Measurements from ENCODE around the gene ZNF845.
"Not testable (repeated sequence)": the region's sequence is repeated elsewhere in the genome, so short reads cannot be mapped to it uniquely, and the experiment has no call there.

The ZNF845 gene

GRCh38 chr19:53333463-53334449 is at the start of gene ZNF845:
Gene ZNF845 (plus strand): TSS chr19:53333749. CDS start chr19:53341308, 7,559 bp downstream.
- peak; percentile 92 to 96 for DNase-seq (ENCODE audit: low read depth in 2 of 2)

DNA sequence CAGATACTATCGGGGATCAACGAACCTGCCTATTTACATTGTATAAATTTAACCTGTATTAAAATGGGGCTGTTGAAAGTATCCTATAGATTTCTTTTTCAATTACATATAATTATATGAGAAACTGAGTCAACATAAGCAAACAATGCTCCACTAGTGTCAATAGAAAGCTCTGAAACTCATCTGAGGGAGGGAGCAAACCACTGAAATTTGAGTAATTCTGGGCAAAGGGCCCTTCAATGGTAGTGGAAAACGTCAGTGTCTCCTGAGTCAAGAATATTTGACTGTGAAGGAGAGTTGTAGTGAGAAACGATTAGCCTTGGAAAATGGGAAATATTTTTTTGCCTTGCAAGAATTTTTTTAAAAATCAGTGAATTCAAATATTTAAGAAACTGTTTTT is 48.5 kb upstream of the ZNF845 start:
- DNase-seq (ENCODE audit: low read depth in 2 of 2): no peak

DNA sequence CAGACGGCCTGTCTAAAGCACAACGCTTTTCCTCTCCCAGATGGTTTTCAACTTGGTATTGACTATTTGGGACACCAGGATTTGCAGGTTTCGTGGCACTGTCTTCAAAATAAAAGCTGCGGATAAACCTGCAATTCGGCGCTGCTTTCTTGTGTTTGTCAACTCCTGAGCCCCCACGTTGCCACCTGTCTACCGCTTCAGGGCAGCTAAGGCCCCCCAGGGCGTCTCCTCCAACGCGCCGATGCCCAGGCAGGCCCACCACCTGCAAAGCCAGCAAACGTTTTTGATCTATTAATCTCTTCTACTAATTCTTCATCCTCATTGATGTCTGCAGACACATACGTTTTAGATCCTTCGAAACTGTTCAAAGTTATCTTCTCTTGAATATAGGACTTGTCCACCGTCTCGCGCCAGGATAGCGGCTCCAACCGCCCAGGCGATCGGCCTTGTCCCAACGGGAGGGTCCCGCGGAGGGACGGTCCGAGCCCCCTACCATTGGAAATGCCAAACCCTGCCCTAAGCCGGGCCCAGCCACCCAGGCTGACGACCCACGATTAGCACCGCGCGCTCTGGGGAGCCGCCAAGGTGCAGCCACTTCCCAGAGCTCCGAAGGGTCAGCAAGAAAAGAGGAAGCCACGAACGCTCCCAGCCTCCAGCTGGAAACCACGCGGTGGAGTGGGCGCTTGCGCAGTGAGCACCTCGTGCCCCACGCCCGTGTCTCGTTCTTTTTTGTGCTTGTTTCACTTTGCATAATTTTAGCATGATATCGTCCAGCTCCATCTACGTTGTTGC is 42.6 kb upstream of the ZNF845 start:
- no peak for DNase-seq (ENCODE audit: low read depth in 2 of 2)

- no peak for DNase-seq (ENCODE audit: low read depth in 2 of 2)
Observed at GRCh38 chr19:53294786-53295441, 38.6 kb upstream of the ZNF845 start.

GRCh38 chr19:53301341-53301740 is 32.2 kb upstream of the ZNF845 start:
- not testable (repeated sequence) for DNase-seq (ENCODE audit: low read depth in 2 of 2)

DNA sequence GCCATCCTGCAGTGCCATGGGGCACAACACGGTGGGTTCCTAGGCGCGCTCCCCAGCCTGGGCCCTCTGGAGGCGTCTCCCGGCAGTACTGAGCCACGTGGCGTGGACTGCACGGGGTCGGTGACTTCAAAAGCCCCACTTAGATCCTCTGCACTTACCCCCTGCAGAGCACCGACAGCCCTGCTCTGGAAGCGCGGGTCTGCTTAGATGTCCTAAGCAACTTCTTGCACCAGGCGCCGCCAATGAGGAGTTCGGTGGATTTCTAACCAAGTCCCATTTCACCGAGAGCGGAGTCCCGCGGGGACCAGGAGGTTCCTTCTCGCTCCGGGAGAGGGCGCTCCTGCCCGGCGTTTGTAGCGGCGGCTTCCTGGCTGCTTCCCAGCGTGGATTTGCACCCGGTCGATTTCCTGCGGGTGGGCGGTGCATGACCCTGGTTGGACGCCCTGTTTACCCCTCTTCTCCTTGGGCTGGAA is 25.2 kb upstream of the ZNF845 start:
- DNase-seq (ENCODE audit: low read depth in 2 of 2): no peak

DNA sequence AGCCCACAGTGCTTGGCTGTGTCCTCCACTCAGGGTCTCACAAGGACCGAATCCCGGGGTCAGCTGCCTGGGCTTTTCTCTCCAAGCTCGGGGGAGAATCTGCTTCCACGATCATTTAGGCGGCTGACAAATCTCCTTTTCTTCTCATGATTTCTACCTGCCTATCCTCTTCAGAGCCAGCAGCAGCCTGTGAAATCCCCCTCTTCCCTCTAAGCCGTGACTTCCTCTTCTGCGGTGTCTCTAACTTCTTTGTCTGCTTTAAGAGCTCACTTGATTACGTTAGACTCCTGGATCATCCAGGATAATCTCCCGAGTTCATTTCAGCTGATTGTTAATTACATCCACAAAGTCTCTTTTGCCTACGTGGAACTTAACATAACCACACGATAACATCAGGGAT is 22.5 kb upstream of the ZNF845 start:
- no peak for DNase-seq (ENCODE audit: low read depth in 2 of 2)

GRCh38 chr19:53311897-53312296 is 21.7 kb upstream of the ZNF845 start:
- no peak for DNase-seq (ENCODE audit: low read depth in 2 of 2)

DNA sequence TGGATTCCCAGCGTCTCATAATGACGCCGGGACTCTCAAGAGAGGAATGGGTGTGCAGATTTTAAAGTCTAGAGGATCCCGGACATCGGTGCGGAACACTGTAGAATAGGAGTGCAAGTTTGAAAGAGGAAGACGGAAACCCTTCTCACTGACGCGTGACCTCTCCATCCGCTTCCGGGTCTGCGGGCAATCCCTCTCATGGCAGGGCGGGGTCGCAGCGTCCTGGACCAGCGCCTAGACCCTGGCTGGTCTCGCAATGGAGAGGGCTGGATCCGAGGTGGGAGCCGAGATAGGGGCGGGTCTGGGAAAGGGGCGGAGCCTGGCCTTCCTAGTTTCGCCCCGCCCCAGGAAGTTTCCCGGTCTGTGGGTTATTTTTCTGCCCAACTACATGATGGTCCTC is 4.6 kb upstream of the ZNF845 start:
- DNase-seq (ENCODE audit: low read depth in 2 of 2): no peak

- DNase-seq (ENCODE audit: low read depth in 2 of 2): no peak
Observed at GRCh38 chr19:53332484-53332883, 1.1 kb upstream of the ZNF845 start.

GRCh38 chr19:53333066-53333462 is 485 bp upstream of the ZNF845 start:
- DNase-seq (ENCODE audit: low read depth in 2 of 2): peak in 1 of 2 experiments; percentile 11

- not testable (repeated sequence) for DNase-seq (ENCODE audit: low read depth in 2 of 2)
Observed at GRCh38 chr19:53344403-53344802, 10.9 kb downstream of the ZNF845 start.

GRCh38 chr19:53355739-53356138 is 22.2 kb downstream of the ZNF845 start:
- no peak for DNase-seq (ENCODE audit: low read depth in 2 of 2)

GRCh38 chr19:53357821-53358581 is 24.5 kb downstream of the ZNF845 start:
- no peak for DNase-seq (ENCODE audit: low read depth in 2 of 2)

GRCh38 chr19:53360056-53360455 is 26.5 kb downstream of the ZNF845 start:
- not testable (repeated sequence) for DNase-seq (ENCODE audit: low read depth in 2 of 2)

DNA sequence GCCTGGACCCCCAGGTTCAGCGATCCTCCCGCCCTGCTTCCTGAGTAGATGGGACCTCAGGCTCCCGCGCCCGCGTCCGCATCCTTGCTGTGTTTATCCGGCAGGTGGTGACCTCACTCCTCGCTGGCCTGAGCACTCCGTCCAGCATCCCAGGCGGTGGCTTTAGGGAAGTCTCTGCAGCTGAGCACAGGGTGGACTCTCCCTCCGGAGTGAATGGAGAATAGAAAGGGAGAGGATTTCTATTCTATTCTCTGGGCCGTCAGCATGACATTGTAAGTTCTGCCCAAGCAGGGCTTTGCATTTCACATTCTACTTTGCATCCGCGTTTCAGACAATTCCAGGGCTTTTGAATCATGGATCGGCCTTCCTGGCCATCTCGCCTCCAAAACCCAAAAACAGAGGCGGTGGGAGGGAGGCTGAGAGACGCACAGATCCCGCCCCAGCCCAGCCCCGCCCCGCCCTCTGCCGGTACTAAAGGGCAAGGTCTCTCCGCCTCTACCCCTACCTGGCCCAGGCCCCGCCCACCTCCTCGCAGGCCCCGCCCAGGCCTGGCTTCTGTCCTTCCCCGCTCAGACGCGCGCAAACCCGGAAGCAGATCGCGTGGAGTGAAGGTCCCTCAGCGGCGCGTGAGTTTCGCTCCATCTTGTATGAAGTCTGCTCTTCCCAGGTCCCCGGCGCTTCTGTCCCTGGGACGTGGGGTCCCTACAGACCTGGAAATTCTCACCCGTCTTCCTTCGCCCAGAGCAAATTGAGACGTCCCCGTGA is 31.8 kb downstream of the ZNF845 start, which contains the start of gene ZNF525:
Gene ZNF525, plus strand, starts transcription at position 572 of the 765 bp plus-strand sequence. CDS start 6,577 bp downstream, outside the sequence.
- peak; percentile 87 to 91 for DNase-seq (ENCODE audit: low read depth in 2 of 2)

DNA sequence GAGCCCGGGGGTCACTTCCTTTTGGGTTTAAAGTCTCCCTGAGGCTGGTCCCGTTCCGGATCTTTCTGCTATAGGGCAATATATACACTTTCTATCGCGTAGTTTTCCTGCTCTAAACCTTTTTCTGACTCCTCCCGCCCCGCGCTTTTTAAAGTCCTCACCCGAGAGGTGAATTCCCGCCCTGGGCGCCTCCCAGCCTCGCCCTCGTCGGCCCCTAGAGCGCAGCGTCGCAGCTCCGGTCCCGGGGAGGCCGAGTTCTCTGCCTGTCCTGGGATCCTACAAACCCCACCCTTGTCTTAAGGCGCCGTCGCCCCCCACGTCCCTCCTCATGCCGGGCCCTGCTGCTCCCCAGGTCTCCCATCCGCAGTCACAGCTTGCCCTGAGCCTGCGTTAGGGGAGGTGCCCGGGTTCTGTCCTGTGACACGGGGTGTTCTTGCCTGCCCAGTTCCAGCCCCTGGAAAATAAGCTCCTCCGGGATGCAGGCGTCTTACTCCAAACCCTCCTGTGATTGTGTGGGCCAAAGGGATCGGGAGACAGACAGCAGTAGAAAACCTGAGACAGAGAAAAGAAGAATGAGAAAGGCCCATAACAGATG is 32.4 kb downstream of the ZNF845 start:
- DNase-seq (ENCODE audit: low read depth in 2 of 2): peak in 1 of 2 experiments; percentile 16

- no peak for DNase-seq (ENCODE audit: low read depth in 2 of 2)
Observed at GRCh38 chr19:53372196-53372595, 38.6 kb downstream of the ZNF845 start.

- no peak for DNase-seq (ENCODE audit: low read depth in 2 of 2)
Observed at GRCh38 chr19:53374288-53374687, 40.7 kb downstream of the ZNF845 start.

- no peak for DNase-seq (ENCODE audit: low read depth in 2 of 2)
Observed at GRCh38 chr19:53374743-53375142, 41.2 kb downstream of the ZNF845 start.
